ES-I3 (cell line): ENCODE data around the gene IYD.
A peak's percentile ranks its signal among the peaks of the same experiment; 100 is the strongest.

ENCODE experiments used
- H3K36me3 ChIP-seq: 2 replicates; pipeline ENCODE4 v1.6.1; 2013; ENCODE audit warnings: mild to moderate bottlenecking, low read length, control low read depth, moderate library complexity; ENCODE audit not compliant: insufficient read depth
- H3K4me1 ChIP-seq: 2 replicates; pipeline ENCODE4 v1.6.1; 2013; ENCODE audit warnings: mild to moderate bottlenecking, control low read depth, low read length; ENCODE audit not compliant: insufficient read depth
- H3K9ac ChIP-seq: 2 replicates; pipeline ENCODE4 v1.6.1; 2013; ENCODE audit warnings: low read depth, mild to moderate bottlenecking, low read length, moderate library complexity
- H3K9me3 ChIP-seq: 2 replicates; pipeline ENCODE4 v1.6.1; 2013; ENCODE audit warnings: mild to moderate bottlenecking, low read length, moderate library complexity; ENCODE audit not compliant: control insufficient read depth, insufficient read depth

IYD gene

DNA sequence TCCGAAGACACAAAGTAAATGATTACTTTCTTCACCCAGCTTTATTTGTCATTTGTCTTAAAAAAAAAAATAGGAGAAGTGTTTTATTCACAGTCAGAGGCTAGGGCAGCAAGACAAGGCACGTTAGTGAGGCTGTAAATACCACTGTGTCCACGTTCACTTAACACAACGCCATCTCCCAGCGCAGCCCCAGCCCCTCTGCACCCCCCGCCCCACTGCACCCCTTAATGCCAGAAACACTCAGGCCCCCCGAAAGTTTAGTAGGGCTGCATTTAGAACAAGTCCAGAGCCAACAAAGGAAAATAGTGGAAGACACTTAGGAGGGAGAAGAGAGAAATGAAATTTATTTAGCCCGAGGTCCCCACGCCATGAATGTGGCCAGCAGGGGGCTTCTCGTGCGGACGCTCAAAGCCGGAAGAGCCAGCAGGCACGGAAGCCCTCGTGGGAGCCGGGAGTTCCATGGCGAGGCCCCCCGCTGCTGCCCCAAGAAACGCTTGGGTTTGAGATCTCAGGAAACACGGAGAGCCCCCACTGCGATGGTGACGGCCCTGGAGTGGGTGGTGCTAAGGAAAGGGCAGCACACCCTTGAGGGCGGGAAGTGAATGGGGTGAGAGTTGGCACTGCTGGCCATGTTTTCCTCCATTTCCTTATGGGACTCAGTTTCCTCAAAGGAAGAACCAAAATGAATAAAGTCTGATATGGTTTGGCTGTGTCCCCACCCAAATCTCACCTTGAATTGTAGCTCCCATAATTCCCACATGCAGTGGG is 50.2 kb downstream of the IYD start:
- Histone ChIP-seq H3K4me1 (peaks cover 4% of the 10 kb centered on the region; the same call in 1 of the 2 replicates), H3K9ac (peak overlapping the region; percentile 14; the same call in 1 of the 2 replicates), H3K36me3 (no peaks in the 10 kb centered on the region), H3K9me3 (no peaks in the 10 kb centered on the region)

DNA sequence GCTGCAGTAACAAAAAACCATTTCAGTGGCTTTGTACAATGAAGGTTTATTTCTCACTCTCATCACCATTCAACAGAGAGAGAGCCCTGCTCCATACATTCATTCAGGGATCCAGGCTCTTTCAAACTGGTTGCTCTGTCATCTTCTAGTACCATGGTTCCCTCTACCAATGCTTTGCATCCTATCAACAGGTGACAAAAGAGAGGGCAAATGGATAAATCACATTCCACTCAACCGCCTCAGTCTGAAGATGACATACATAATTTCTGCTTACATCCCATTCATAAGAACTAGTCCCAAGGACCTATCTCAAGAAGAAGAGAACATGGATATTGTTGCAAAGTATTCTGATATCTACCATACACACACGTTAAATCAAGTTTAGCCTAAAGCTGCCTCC is 51.6 kb downstream of the IYD start:
- H3K9me3 ChIP-seq = no peaks in the 10 kb centered on the region
- peaks cover 4% of the 10 kb centered on the region; the same call in 1 of the 2 replicates for H3K4me1 ChIP-seq
- no peaks in the 10 kb centered on the region for H3K36me3 ChIP-seq
- no peak overlapping the region for H3K9ac ChIP-seq

- H3K4me1 ChIP-seq = peaks cover 4% of the 10 kb centered on the region; the same call in 1 of the 2 replicates
- no peaks in the 10 kb centered on the region for H3K9me3 ChIP-seq
- H3K9ac ChIP-seq = no peak overlapping the region
- H3K36me3 ChIP-seq = no peaks in the 10 kb centered on the region
These were observed 52.1 kb downstream of the IYD start for GRCh38 chr6:150420926-150421325.

- Histone ChIP-seq H3K36me3 (no peaks in the 10 kb centered on the region), H3K9me3 (no peaks in the 10 kb centered on the region), H3K9ac (no peak overlapping the region), H3K4me1 (no peaks in the 10 kb centered on the region)
These were observed 56.7 kb downstream of the IYD start for GRCh38 chr6:150425508-150425907.

- H3K36me3 ChIP-seq = no peaks in the 10 kb centered on the region
- H3K9ac ChIP-seq = no peak overlapping the region
- H3K4me1 ChIP-seq = no peaks in the 10 kb centered on the region
- no peaks in the 10 kb centered on the region for H3K9me3 ChIP-seq
These were observed 57.4 kb downstream of the IYD start for GRCh38 chr6:150426198-150426597.

DNA sequence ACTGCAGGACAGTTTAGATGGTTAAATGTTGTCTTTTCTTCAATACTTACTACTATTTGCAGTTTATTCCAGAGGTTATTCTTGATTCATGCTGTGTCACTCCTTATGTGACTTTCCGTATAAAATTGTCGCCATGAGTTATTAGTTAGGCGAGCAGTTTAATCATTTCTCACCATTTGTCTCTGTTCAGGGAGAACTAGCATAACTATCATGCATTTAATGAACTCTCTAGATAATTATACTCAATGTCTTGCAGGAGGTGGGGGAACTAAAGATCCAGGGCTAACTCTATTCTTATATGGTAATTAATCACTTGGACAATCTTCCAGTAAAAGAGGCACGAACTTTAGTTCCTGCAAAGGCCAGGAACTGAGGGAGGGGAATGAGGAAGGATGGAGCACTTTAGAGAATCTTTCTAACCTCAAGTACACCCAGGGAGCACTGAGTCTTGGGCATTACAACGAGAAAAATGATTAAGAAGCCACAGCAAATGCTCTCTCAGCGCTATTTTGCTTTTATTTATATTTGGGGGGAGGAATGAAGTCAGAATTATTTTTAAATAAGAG is 58.3 kb downstream of the IYD start:
- H3K9me3 ChIP-seq = no peaks in the 10 kb centered on the region
- H3K4me1 ChIP-seq = no peaks in the 10 kb centered on the region

GRCh38 chr6:150427843-150428242 is 59.0 kb downstream of the IYD start:
- Histone ChIP-seq H3K36me3 (no peaks in the 10 kb centered on the region), H3K9me3 (no peaks in the 10 kb centered on the region), H3K9ac (no peak overlapping the region), H3K4me1 (no peaks in the 10 kb centered on the region)

More for the DNA sequence above, 58.3 kb downstream of the IYD start:
- Histone ChIP-seq H3K36me3 (no peaks in the 10 kb centered on the region), H3K9ac (no peak overlapping the region)

- Histone ChIP-seq H3K36me3 (no peaks in the 10 kb centered on the region), H3K9ac (no peak overlapping the region), H3K9me3 (no peaks in the 10 kb centered on the region), H3K4me1 (no peaks in the 10 kb centered on the region)
These were observed 62.0 kb downstream of the IYD start for GRCh38 chr6:150430815-150431214.

DNA sequence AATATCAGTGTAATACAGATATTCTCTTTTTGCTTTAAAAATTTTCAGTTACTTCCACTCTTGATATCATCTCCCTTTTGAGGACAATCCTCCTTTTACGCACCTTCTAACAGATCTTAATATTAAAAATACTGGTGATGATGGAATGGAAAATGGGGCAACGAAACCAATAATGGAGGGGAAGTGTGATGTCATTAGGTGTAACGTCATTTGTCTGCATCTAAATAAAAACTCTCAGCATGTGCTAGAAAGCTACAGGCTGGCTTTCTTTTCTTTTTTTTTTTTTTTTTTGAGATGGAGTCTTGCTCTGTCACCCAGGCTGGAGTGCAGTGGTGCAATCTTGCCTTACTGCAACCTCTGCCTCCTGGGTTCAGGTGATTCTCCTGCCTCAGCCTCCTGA is 66.5 kb downstream of the IYD start:
- Histone ChIP-seq H3K4me1 (no peaks in the 10 kb centered on the region), H3K36me3 (no peaks in the 10 kb centered on the region), H3K9me3 (no peaks in the 10 kb centered on the region), H3K9ac (no peak overlapping the region)

DNA sequence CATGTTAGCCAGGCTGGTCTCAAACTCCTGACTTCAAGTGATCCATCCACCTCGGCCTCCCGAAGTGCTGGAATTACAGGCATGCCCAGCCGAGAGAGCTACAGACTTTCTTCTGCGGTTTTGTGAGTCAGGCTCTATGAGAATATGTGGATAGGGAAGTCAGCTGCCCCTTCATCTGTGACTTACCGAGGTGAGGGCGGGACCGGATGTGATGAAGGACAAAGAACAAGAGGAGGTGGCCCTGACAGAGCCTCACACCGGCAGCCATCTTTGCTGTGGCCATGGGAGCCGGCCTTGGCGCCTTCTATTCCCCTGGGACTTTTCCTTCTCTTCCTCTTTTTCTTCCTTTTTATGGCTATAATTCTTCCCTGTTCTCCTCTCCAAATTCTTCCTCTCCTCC is 67.0 kb downstream of the IYD start:
- Histone ChIP-seq H3K9me3 (no peaks in the 10 kb centered on the region), H3K9ac (no peak overlapping the region), H3K4me1 (no peaks in the 10 kb centered on the region), H3K36me3 (no peaks in the 10 kb centered on the region)

DNA sequence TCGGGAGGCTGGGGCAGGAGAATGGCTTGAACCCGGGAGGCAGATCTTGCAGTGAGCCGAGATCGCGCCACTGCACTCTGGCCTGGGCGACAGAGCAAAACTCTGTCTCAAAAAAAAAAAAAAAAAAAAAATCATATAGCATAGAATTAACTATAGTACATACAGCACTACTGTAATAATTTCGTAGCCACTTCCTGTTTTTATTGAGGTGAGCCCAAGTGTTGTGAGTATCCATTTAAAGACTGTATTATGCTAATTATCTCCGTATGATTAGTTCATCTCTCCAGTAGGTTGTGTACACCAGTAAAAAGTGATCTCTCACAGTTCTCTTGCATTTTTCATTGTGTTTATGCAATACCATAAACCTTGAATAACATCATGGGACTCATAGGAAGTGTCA is 70.6 kb downstream of the IYD start:
- Histone ChIP-seq H3K36me3 (no peaks in the 10 kb centered on the region), H3K9me3 (no peaks in the 10 kb centered on the region; the same call in 1 of the 2 replicates), H3K4me1 (no peaks in the 10 kb centered on the region), H3K9ac (no peak overlapping the region)

DNA sequence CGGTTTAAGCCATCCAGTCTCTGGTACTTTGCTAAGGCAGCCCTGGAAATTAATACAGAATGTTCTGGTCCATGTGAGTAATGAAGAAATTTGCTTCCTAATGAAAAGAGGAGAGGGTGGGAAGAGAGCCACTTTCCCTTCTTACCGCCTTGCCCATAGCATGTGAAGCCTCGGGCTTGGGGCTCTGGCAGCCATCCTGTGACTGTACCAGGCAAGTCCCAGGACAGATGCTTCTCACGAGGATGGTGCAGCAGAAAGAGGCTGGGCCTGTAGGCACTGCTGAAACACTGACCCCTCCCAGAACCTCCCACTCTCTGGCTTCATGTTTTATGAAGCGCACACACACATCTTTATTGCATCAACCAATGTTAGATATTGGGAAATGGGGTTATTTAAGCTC is 74.8 kb downstream of the IYD start:
- Histone ChIP-seq H3K9ac (no peak overlapping the region), H3K36me3 (no peaks in the 10 kb centered on the region), H3K4me1 (no peaks in the 10 kb centered on the region), H3K9me3 (no peaks in the 10 kb centered on the region; the same call in 1 of the 2 replicates)

- Histone ChIP-seq H3K9me3 (no peaks in the 10 kb centered on the region; the same call in 1 of the 2 replicates), H3K36me3 (no peaks in the 10 kb centered on the region), H3K4me1 (no peaks in the 10 kb centered on the region), H3K9ac (no peak overlapping the region)
These were observed 75.5 kb downstream of the IYD start for GRCh38 chr6:150444308-150444707.

GRCh38 chr6:150445486-150445885 is 76.7 kb downstream of the IYD start:
- Histone ChIP-seq H3K9ac (no peak overlapping the region), H3K9me3 (no peaks in the 10 kb centered on the region; the same call in 1 of the 2 replicates), H3K36me3 (no peaks in the 10 kb centered on the region), H3K4me1 (no peaks in the 10 kb centered on the region)

DNA sequence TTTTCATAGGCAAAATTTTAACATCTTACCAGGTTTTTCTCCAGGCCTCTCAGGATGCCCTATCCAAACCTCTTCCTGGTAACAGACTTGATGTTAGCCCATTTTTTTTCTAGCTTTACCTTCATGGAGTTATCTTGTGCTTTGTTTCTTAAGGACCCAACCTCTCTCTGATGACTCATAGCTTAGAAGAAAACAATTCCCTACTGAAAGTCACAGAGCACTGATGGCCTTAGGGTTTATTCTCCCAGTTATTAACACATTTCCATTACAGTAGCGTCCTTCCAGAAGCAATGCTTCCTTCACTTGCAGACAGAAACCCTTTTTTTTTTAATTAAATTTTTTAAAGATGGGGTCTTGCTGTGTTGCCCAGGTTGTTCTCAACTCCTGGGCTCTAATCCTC is 79.4 kb downstream of the IYD start:
- Histone ChIP-seq H3K36me3 (no peaks in the 10 kb centered on the region), H3K9me3 (no peaks in the 10 kb centered on the region), H3K4me1 (peaks cover 13% of the 10 kb centered on the region), H3K9ac (no peak overlapping the region)
